GM23248 (cell line): ENCODE results near the gene KDM6A. TPM values are rescaled to one million over a fixed set of nuclear protein-coding genes. Genes with fewer than 3 reads are reported as not detected.
"Not testable (repeated sequence)": the region's sequence is repeated elsewhere in the genome, so short reads cannot be mapped to it uniquely, and the experiment has no call there.

Experiments
- DNase-seq: peaks from one replicate; pipeline ENCODE4 v3.0.0-alpha.2; 2015
- H2AFZ ChIP-seq: fragments of 200-600 bp; sonication (generic); 2 replicates; pipeline ENCODE4 v1.6.1; 2016; ENCODE audit warnings: antibody characterized with exemption
- H3F3A ChIP-seq: fragments of 200-600 bp; sonication (generic); 2 replicates; pipeline ENCODE4 v1.6.1; 2016; ENCODE audit warnings: mild to moderate bottlenecking, antibody characterized with exemption, mixed run types; ENCODE audit not compliant: insufficient read depth
- H3K27ac ChIP-seq: fragments of 200-600 bp; sonication (generic); 2 replicates; pipeline ENCODE4 v1.5.1; 2016; ENCODE audit warnings: mild to moderate bottlenecking
- H3K27me3 ChIP-seq: fragments of 200-600 bp; sonication (generic); replicated peaks from 2 replicates; pipeline ENCODE4 v1.6.1; 2016; ENCODE audit warnings: mild to moderate bottlenecking; ENCODE audit not compliant: insufficient read depth
- H3K36me3 ChIP-seq: fragments of 200-600 bp; sonication (generic); 2 replicates; pipeline ENCODE4 v1.6.1; 2016; ENCODE audit warnings: low read depth, mild to moderate bottlenecking
- H3K4me1 ChIP-seq: fragments of 200-600 bp; sonication (generic); 2 replicates; pipeline ENCODE4 v1.6.1; 2016; ENCODE audit warnings: mild to moderate bottlenecking; ENCODE audit not compliant: insufficient read depth
- H3K4me2 ChIP-seq: fragments of 200-600 bp; sonication (generic); one replicate; pipeline ENCODE4 v1.6.1; 2016; ENCODE audit warnings: mild to moderate bottlenecking; ENCODE audit not compliant: unreplicated experiment
- H3K4me3 ChIP-seq: fragments of 200-600 bp; sonication (generic); 2 replicates; pipeline ENCODE4 v1.5.1; 2016; ENCODE audit warnings: mild to moderate bottlenecking
- H3K79me2 ChIP-seq: fragments of 200-600 bp; sonication (generic); 2 replicates; pipeline ENCODE4 v1.6.1; 2016; ENCODE audit warnings: mild to moderate bottlenecking; ENCODE audit not compliant: insufficient read depth
- H3K9ac ChIP-seq: fragments of 200-600 bp; sonication (generic); 2 replicates; pipeline ENCODE4 v1.6.1; 2016; ENCODE audit warnings: mild to moderate bottlenecking
- H3K9me2 ChIP-seq: fragments of 200-600 bp; sonication (generic); 2 replicates; pipeline ENCODE4 v1.6.1; 2016; ENCODE audit warnings: mixed run types, mild to moderate bottlenecking, moderate library complexity; ENCODE audit not compliant: insufficient read depth
- H3K9me3 ChIP-seq: fragments of 200-600 bp; sonication (generic); one replicate; pipeline ENCODE4 v1.6.1; 2017; ENCODE audit warnings: low read depth
- H4K20me1 ChIP-seq: fragments of 200-600 bp; sonication (generic); 2 replicates; pipeline ENCODE4 v1.6.0; 2016; ENCODE audit not compliant: insufficient read depth
- EZH2 ChIP-seq: fragments of 200-600 bp; sonication (generic); IDR thresholded peaks from 2 replicates; pipeline ENCODE4 v1.6.1; 2018; ENCODE audit warnings: antibody characterized with exemption, mild to moderate bottlenecking; ENCODE audit not compliant: insufficient read depth, poor library complexity, severe bottlenecking
- EZH2phosphoT487 ChIP-seq: fragments of 200-600 bp; sonication (generic); IDR thresholded peaks from 2 replicates; pipeline ENCODE4 v1.6.1; 2018; ENCODE audit warnings: antibody characterized with exemption, moderate library complexity, mild to moderate bottlenecking, low read depth; ENCODE audit not compliant: insufficient read depth
- WGBS, 2 experiments: methylation state at CpG; one replicate each; pipeline ENCODE4 v1.1.6; 2015 to 2017; ENCODE audit warnings: low lambda C conversion rate in 2 of 2, low coverage in 1 of 2; ENCODE audit errors: missing lambda C conversion rate in 2 of 2; 5-methylcytosine and 5-hydroxymethylcytosine counted together
- in situ Hi-C: fragments of 300-500 bp; cut with MboI; formaldehyde crosslinking; loops from 2 replicates; pipeline ENCODE4 v1.15.0; 2020
- polyA plus RNA-seq: library from polyadenylated mRNA; unstranded; fragments of >200 nt; fragmentation: Nextera tagmentation; extraction: Ambion mirVana; gene quantifications from 2 replicates; pipeline ENCODE4 v1.2.1, GENCODE V29; 2016
- total RNA-seq: library from RNA; depleted of rRNA; stranded (reverse); fragments of >200 nt; shearing (Covaris generic); gene quantifications from 2 replicates; pipeline ENCODE4 v1.2.3, GENCODE V29; 2014

The KDM6A gene
- total and polyA plus RNA-seq, 2 experiments from 2014 or later: 5.8 to 12.0 TPM

- DNase-seq: no peak
- in situ Hi-C loops: loop anchor here (25.0 kb wide), 1 partner anchor 111 kb away; no protein-coding TSS in a partner anchor
- no peak overlapping the region for H3K4me3 ChIP-seq
- H2AFZ ChIP-seq: no peak overlapping the region
- H3K9me3 ChIP-seq: no peaks in the 10 kb centered on the region
- no peak overlapping the region for H3K4me2 ChIP-seq
- no peaks in the 10 kb centered on the region for H3K36me3 ChIP-seq
- no peak overlapping the region for H3K27ac ChIP-seq
- no peaks in the 10 kb centered on the region for H3K4me1 ChIP-seq
- 47 to 53% methylated on average over 2 of the region's 2 CpGs for WGBS, 2 experiments
- no peaks in the 10 kb centered on the region for H3F3A ChIP-seq
- no peaks in the 10 kb centered on the region for H3K27me3 ChIP-seq
- H3K79me2 ChIP-seq: peaks cover 90% of the 10 kb centered on the region
- H4K20me1 ChIP-seq: no peaks in the 10 kb centered on the region; the same call in 1 of the 2 replicates
- H3K9me2 ChIP-seq: no peaks in the 10 kb centered on the region
- TF ChIP-seq EZH2: no peak
- TF ChIP-seq EZH2phosphoT487: no peak
- no peak overlapping the region for H3K9ac ChIP-seq
Measured at GRCh38 chrX:45026036-45026435, 153.0 kb downstream of the KDM6A start.

- no peaks in the 10 kb centered on the region for H3K9me3 ChIP-seq
- H3K36me3 ChIP-seq: no peaks in the 10 kb centered on the region
- WGBS, 2 experiments: 93 to 98% methylated on average over 3 of the region's 3 CpGs
- no peak for TF ChIP-seq EZH2
- TF ChIP-seq EZH2phosphoT487: no peak
- peaks cover 90% of the 10 kb centered on the region for H3K79me2 ChIP-seq
- no peak overlapping the region for H2AFZ ChIP-seq
- no peak overlapping the region for H3K9ac ChIP-seq
- no peak overlapping the region for H3K27ac ChIP-seq
- DNase-seq: no peak
- no peak overlapping the region for H3K4me3 ChIP-seq
- no peaks in the 10 kb centered on the region for H4K20me1 ChIP-seq
- H3K4me2 ChIP-seq: no peak overlapping the region
- no peaks in the 10 kb centered on the region for H3K9me2 ChIP-seq
- H3F3A ChIP-seq: no peaks in the 10 kb centered on the region
- H3K27me3 ChIP-seq: no peaks in the 10 kb centered on the region
- in situ Hi-C loops: loop anchor here (25.0 kb wide), 1 partner anchor 105 kb away; no protein-coding TSS in a partner anchor
- H3K4me1 ChIP-seq: no peaks in the 10 kb centered on the region
Measured at GRCh38 chrX:45031830-45032378, 158.9 kb downstream of the KDM6A start.

DNA sequence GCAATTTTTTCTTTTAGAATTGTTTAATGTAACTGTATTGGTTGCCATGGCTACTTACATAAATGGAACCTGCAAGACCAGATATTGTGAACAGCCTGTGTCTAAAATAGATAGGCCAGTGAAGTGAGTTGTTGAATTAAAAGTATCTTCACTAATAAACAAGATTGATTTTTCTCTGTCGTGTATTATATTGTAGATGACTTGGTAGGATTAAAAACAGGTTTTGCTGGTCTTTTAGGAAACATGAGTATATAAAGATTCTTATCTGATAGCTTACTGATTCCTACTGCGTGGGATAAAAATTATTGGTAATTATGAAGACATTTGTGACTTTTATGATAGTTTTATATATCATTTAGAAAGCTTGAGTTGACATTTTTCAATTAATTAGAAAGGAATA is 162.1 kb downstream of the KDM6A start:
- Histone ChIP-seq H3K36me3 (no peaks in the 10 kb centered on the region), H3K27ac (no peak overlapping the region), H3K4me2 (no peak overlapping the region), H3K9me3 (no peaks in the 10 kb centered on the region), H3K27me3 (no peaks in the 10 kb centered on the region), H4K20me1 (no peaks in the 10 kb centered on the region), H3F3A (no peaks in the 10 kb centered on the region), H2AFZ (no peak overlapping the region), H3K4me3 (no peak overlapping the region), H3K79me2 (peaks cover 58% of the 10 kb centered on the region), H3K9ac (no peak overlapping the region), H3K4me1 (no peaks in the 10 kb centered on the region), H3K9me2 (no peaks in the 10 kb centered on the region)
- no peak for DNase-seq
- in situ Hi-C loops: loop anchor here (25.0 kb wide), 1 partner anchor 102 kb away; no protein-coding TSS in a partner anchor
- WGBS, 2 experiments: 49 to 59% methylated on average over 2 of the region's 2 CpGs
- TF ChIP-seq EZH2phosphoT487 (no peak), EZH2 (no peak)

GRCh38 chrX:45036161-45036560 is 163.2 kb downstream of the KDM6A start:
- Histone ChIP-seq H3K9ac (no peak overlapping the region), H3K27me3 (no peaks in the 10 kb centered on the region), H4K20me1 (no peaks in the 10 kb centered on the region), H3K4me2 (no peak overlapping the region), H3K27ac (no peak overlapping the region), H3F3A (no peaks in the 10 kb centered on the region), H3K4me3 (no peak overlapping the region), H3K79me2 (peaks cover 49% of the 10 kb centered on the region), H3K9me2 (no peaks in the 10 kb centered on the region), H3K36me3 (no peaks in the 10 kb centered on the region), H3K4me1 (no peaks in the 10 kb centered on the region), H2AFZ (no peak overlapping the region), H3K9me3 (no peaks in the 10 kb centered on the region)
- in situ Hi-C loops: loop anchor here (25.0 kb wide), 1 partner anchor 101 kb away; no protein-coding TSS in a partner anchor
- 95 to 100% methylated on average over 4 of the region's 4 CpGs for WGBS, 2 experiments
- TF ChIP-seq EZH2phosphoT487 (no peak), EZH2 (no peak)
- DNase-seq: no peak

- H3K4me2 ChIP-seq, H3K9me2 ChIP-seq, H3K9me3 ChIP-seq, H3K36me3 ChIP-seq, H3F3A ChIP-seq, H3K9ac ChIP-seq, H2AFZ ChIP-seq, H3K4me1 ChIP-seq, H3K27me3 ChIP-seq, H3K27ac ChIP-seq, H3K4me3 ChIP-seq, DNase-seq, H4K20me1 ChIP-seq: not testable (repeated sequence)
- H3K79me2 ChIP-seq: peaks cover 13% of the 10 kb centered on the region
- in situ Hi-C loops: loop anchor here (25.0 kb wide), 1 partner anchor 97 kb away; no protein-coding TSS in a partner anchor
- no CpG with 5 or more reads among the region's 28 CpGs for WGBS, 2 experiments
Measured at GRCh38 chrX:45040137-45040536, 167.1 kb downstream of the KDM6A start.
